NCI-H460 (cell line): Measurements from ENCODE around the gene PCCA. TPM values are rescaled to one million over a fixed set of nuclear protein-coding genes. Genes with fewer than 3 reads are reported as not detected.
"Not testable (repeated sequence)": the region's sequence is repeated elsewhere in the genome, so short reads cannot be mapped to it uniquely, and the experiment has no call there.

ENCODE experiments used
- DNase-seq: peaks from one replicate; pipeline ENCODE4 v3.0.0-alpha.2; 2016; ENCODE audit warnings: low read depth; ENCODE audit errors: extremely low read depth
- polyA plus RNA-seq: library from polyadenylated mRNA; depleted of rRNA; stranded (reverse); fragments of >200 nt; gene quantifications from 2 replicates; pipeline ENCODE4 v1.2.3, GENCODE V29; 2014; cell fraction: nucleus; rRNA removed
- total RNA-seq: library from RNA; depleted of rRNA; stranded (reverse); fragments of >200 nt; shearing (Covaris generic); gene quantifications from 2 replicates; pipeline ENCODE4 v1.2.3, GENCODE V29; 2014; rRNA removed

The PCCA gene, protein sequence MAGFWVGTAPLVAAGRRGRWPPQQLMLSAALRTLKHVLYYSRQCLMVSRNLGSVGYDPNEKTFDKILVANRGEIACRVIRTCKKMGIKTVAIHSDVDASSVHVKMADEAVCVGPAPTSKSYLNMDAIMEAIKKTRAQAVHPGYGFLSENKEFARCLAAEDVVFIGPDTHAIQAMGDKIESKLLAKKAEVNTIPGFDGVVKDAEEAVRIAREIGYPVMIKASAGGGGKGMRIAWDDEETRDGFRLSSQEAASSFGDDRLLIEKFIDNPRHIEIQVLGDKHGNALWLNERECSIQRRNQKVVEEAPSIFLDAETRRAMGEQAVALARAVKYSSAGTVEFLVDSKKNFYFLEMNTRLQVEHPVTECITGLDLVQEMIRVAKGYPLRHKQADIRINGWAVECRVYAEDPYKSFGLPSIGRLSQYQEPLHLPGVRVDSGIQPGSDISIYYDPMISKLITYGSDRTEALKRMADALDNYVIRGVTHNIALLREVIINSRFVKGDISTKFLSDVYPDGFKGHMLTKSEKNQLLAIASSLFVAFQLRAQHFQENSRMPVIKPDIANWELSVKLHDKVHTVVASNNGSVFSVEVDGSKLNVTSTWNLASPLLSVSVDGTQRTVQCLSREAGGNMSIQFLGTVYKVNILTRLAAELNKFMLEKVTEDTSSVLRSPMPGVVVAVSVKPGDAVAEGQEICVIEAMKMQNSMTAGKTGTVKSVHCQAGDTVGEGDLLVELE
- 8.5 and 15.7 TPM in 2 replicates for total RNA-seq
- polyA plus RNA-seq = 5.9 and 6.9 TPM in 2 replicates

GRCh38 chr13:100088644-100089464, at the start of gene PCCA:
Gene PCCA, plus strand, starts transcription at chr13:100089093. Its CDS starts 28 bp downstream, at chr13:100089121.
- peak; percentile 87 for DNase-seq

GRCh38 chr13:100039740-100040139, 49.2 kb upstream of the PCCA start:
- peak; percentile 26 for DNase-seq

DNA sequence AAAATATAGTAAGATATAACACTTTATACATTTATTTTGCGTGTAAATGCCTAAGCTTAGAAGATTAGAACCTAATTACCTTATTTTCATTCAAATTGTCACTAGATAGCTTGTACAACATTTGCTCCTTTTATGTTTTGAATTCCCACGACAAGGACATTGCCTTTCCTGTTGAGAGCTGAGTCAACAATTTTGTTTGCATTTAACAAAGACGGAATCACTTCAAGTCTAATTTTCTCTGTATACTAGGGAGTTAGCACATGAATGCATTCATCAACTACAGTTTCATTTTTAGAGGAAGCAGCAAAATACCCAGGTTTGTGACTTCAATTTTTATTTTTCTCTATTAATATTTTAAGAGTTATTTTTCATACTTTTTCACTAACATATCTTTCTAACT, 48.7 kb upstream of the PCCA start:
- DNase-seq = peak; percentile 1

GRCh38 chr13:100044936-100045335, 44.0 kb upstream of the PCCA start:
- DNase-seq = no peak

- DNase-seq = no peak
These were observed 43.5 kb upstream of the PCCA start for GRCh38 chr13:100045355-100045754.

DNA sequence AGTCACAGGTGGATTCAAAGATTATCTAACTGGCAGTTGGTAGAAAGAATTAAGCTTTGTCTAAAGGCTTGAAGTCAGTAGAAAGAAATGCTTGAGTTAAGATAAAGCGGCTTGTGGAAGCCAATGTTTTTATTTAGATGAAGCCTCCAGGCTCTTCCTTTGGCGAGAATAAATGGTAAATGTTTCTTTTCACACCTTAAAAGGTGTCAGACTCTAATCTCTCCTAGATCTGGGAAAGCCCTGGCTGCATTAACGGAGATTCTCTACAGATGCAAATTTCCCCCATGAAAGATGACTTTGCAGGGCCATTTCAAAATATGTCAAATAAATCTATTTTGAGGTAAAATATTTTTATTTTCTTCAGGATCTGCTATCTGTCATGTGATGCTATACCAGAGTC, 37.8 kb upstream of the PCCA start:
- no peak for DNase-seq

GRCh38 chr13:100059827-100060226, 29.1 kb upstream of the PCCA start:
- no peak for DNase-seq

GRCh38 chr13:100063333-100063732, 25.6 kb upstream of the PCCA start:
- no peak for DNase-seq

DNA sequence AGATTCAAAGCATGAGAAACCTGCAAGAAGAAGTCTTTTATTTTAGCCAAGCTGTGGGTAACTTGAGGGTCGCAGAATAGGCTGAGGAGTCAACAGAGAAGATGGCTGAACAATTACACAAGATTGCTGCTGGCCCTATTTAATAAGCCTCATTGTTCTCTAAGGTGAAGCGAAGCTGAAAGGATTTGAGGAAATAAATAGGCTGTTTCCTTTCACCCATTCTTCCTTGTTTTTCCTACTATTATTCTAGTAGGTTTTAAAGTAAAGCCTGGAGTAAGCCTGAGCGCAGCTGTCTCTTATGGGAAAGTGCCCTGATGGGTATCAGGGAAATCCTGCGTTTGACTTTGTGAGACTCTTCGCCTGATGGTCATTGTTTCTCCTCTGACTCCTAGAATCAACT, 25.0 kb upstream of the PCCA start:
- DNase-seq = no peak

DNA sequence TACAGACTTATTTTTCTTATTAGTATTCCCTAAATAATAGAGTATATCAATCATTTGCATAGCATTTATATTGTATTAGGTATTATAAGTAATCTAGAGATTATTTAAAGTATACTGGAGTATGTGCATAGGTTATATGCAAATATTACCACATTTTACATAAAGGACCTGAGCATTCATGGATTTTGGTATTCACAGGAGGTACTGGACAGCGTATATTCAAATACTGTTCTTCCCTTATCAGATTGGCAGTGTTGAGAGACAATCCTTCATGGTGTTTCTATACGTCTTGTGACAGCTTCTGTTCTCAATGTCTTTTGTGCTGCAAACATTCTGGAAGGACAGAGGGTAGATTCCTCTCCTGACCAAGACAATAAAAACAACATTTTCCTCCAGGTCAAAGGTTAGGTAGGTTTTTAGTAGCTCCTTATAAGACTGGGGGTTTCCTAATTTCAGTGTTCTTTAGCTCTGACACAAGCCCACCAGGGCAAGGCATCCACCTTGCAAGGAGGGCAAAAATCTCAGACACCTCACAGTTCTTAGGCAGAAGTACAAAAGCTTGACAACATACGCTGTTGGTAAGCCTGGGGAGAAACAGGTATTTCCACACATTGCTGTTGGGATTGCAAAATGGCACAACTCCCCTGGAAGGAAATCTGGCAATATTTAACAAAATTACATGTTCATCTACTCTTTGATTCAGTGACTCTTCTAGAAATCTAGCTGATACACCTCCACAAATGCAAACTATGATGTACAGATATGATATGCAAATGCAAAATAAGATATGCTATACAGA, 20.6 kb upstream of the PCCA start:
- no peak for DNase-seq

DNA sequence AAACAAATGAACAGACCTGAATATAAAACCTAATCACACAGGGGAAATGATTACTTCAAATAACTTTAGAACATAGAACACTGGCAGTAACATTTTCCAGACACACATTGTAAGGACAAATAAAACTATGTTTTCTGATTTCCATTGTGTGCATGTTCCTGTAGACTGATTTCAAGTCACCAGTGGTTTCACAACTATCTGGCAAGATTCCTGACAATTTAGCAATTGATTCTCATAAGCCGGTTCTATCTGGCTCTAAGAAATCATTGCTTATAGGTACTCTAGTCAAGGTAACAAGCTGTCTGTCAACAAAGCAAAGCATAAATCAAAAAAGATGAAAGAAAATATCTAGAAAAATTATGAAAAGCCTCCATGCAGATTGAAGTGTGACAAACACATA, 19.6 kb upstream of the PCCA start:
- DNase-seq = no peak

- no peak for DNase-seq
These were observed 12.9 kb upstream of the PCCA start for GRCh38 chr13:100075700-100076587.

DNA sequence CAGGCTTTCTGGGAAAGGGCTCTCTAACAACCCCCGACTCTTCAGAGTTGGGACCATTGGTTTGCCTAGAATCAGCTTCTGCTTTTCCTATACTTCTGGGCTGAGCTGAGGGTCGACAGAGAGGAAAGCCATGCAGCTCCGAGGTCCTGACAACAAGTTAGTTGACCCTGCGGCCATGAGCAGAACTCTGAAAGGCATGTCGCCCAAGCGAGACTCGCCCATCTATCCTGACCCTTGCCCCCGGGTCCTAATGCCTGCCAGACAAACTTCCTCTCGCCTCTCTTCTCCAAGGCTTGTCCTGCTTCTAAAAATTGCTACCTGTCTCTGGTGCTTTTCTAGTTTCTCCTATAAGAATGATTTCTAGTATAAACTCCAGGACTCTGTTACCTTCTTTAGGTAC, 9.9 kb upstream of the PCCA start:
- DNase-seq = not testable (repeated sequence)

DNA sequence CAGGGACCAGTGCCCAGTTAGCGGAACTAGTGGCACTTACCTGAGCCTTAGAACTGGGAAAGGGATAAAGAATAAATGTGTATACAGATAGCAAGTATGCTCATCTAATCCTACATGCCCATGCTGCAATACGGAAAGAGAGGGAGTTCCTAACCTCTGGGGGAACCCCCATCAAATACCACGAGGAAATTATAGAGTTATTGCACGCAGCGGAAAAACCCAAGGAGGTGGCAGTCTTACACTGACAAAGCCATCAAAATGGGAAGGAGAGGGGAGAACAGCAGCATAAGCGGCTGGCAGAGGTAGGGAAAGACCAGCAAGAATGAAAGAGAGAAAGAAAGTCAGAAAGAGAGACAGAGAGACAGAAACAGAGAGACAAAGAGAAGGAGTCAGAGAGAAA, 5.5 kb upstream of the PCCA start:
- not testable (repeated sequence) for DNase-seq

- no peak for DNase-seq
These were observed 635 bp upstream of the PCCA start for GRCh38 chr13:100088273-100088643.

DNA sequence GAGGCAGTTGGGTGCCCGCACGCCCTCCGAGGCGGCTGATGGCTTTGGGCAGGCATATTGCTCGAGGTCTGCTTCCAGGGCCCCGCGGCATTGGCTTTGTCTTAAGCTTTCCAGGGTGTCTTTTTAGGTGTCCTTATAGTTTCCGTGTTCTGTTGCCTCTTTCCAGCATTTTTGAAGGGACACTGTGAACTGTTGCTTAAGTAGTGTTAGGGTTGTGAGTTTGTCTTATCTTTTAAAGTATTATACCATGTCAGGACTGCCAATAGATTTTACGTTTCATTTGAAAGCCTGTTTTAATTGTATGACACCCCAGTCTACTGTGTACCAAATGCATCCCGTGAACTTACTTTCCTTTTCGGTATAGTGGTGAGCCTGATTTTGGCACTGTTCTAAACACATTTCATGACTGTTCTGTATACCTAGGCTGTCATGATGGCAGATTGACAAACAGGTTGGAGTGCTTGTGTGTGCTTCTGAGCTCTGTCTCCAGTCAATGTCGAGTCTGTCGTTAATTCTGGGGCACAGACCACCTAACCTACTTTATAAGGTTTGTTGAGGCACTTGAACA, 656 bp downstream of the PCCA start:
- DNase-seq = no peak

- DNase-seq = no peak
These were observed 2.0 kb downstream of the PCCA start for GRCh38 chr13:100090861-100091260.

- no peak for DNase-seq
These were observed 2.5 kb downstream of the PCCA start for GRCh38 chr13:100091391-100091790.

DNA sequence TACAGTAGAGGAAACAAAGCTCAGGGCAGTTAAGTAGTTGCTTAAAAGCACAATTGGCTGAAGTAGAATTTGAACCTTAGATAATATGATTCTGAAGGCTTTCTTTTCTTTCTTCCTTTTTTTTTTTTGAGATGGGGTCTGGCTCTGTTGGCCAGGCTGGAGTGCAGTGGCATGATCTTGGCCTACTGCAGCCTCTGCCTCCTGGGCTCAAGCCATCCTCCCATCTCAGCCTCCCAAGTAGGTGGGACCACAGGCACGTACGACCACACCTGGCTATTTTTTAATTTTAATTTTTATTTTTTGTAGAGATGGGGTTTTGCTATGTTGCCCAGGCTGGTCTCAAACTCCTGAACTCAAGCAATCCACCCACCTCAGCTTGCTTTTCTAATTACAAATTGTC, 3.4 kb downstream of the PCCA start:
- not testable (repeated sequence) for DNase-seq
